Activated gamma-delta T cell treated with anti-CD3 and anti-CD28 coated beads, Interleukin-2, amount 50 U/mL, for 16 hours (primary cell): ENCODE data around the gene ZKSCAN5.

Experiments used
- DNase-seq: peaks from one replicate; pipeline ENCODE4 v3.0.0-alpha.2; 2020; ENCODE audit warnings: low read depth

Gene ZKSCAN5

GRCh38 chr7:99504603-99505323 is at the start of gene ZKSCAN5:
Gene ZKSCAN5, plus strand, starts transcription at chr7:99504662. Its CDS starts 1,383 bp downstream, at chr7:99506045.
- DNase-seq: peak; percentile 96

- DNase-seq: no peak
These were observed 48.6 kb upstream of the ZKSCAN5 start for GRCh38 chr7:99455874-99456273.

- DNase-seq: no peak
These were observed 48.2 kb upstream of the ZKSCAN5 start for GRCh38 chr7:99456288-99456687.

- DNase-seq: no peak
These were observed 47.3 kb upstream of the ZKSCAN5 start for GRCh38 chr7:99457050-99457649.

GRCh38 chr7:99457650-99458493 is 46.6 kb upstream of the ZKSCAN5 start:
- no peak for DNase-seq

- no peak for DNase-seq
These were observed 45.4 kb upstream of the ZKSCAN5 start for GRCh38 chr7:99459087-99459486.

GRCh38 chr7:99460651-99461050 is 43.8 kb upstream of the ZKSCAN5 start:
- DNase-seq: no peak

GRCh38 chr7:99461221-99461620 is 43.2 kb upstream of the ZKSCAN5 start:
- no peak for DNase-seq

- DNase-seq: no peak
These were observed 39.1 kb upstream of the ZKSCAN5 start for GRCh38 chr7:99465421-99465768.

- DNase-seq: no peak
These were observed 36.0 kb upstream of the ZKSCAN5 start for GRCh38 chr7:99468336-99468918.

GRCh38 chr7:99469381-99470065 is 34.9 kb upstream of the ZKSCAN5 start:
- DNase-seq: no peak

- peak; percentile 98 for DNase-seq
These were observed 31.7 kb upstream of the ZKSCAN5 start, which contains the start of gene ZNF789 for GRCh38 chr7:99472561-99473314. Gene ZNF789, plus strand, starts transcription at chr7:99472890. Its CDS starts 3,567 bp downstream, at chr7:99476457.

GRCh38 chr7:99473315-99473596 is 31.2 kb upstream of the ZKSCAN5 start:
- DNase-seq: no peak

- no peak for DNase-seq
These were observed 28.4 kb upstream of the ZKSCAN5 start for GRCh38 chr7:99476107-99476506.

GRCh38 chr7:99478464-99479440 is 25.7 kb upstream of the ZKSCAN5 start:
- no peak for DNase-seq

- DNase-seq: no peak
These were observed 19.4 kb upstream of the ZKSCAN5 start for GRCh38 chr7:99485094-99485493.

- DNase-seq: no peak
These were observed 15.2 kb upstream of the ZKSCAN5 start for GRCh38 chr7:99489235-99489634.

- no peak for DNase-seq
These were observed 13.6 kb upstream of the ZKSCAN5 start for GRCh38 chr7:99490878-99491277.

- no peak for DNase-seq
These were observed 10.6 kb upstream of the ZKSCAN5 start for GRCh38 chr7:99493823-99494222.
